B cell (primary cell): Measurements from ENCODE around the gene TMEM115. TPM values are rescaled to one million over a fixed set of nuclear protein-coding genes. Genes with fewer than 3 reads are reported as not detected.
A peak's percentile ranks its signal among the peaks of the same experiment; 100 is the strongest.

Experiments used
- ATAC-seq: fragments of 200-7000 bp; cut with Tn5 transposase; one replicate; pipeline ENCODE4 v1.10.0; 2021; ENCODE audit warnings: low read depth, mild to moderate bottlenecking, moderate number of reproducible peaks, moderate library complexity
- CTCF ChIA-PET: fragments of 350-600 bp; sonication (Branson Sonifier 250); formaldehyde crosslinking; loops from one replicate; lab custom pipeline; 2021; ENCODE audit warnings: antibody characterized with exemption, inconsistent platforms; lab: Charles Lee
- POLR2A ChIA-PET: fragments of 350-600 bp; sonication (Branson Sonifier 250); formaldehyde crosslinking; loops from one replicate; lab custom pipeline; 2021; ENCODE audit warnings: antibody characterized with exemption; lab: Charles Lee
- DNase-seq: peaks from one replicate; pipeline ENCODE4 v3.0.0; 2013
- H2AFZ ChIP-seq: 2 replicates; pipeline ENCODE4 v1.6.1; 2012; ENCODE audit warnings: mild to moderate bottlenecking, low read depth, low read length; ENCODE audit not compliant: insufficient read depth, poor library complexity, severe bottlenecking
- H3K27ac ChIP-seq, 2 donors: 1 replicate in 1 of 2; 2 replicates in 1 of 2; pipeline ENCODE4 v1.5.1; 2012 to 2013; ENCODE audit warnings: low read length in 2 of 2, mild to moderate bottlenecking in 2 of 2, moderate library complexity in 1 of 2
- H3K27me3 ChIP-seq, 4 experiments: fragments of 200-600 bp in 1 of 4; sonication (generic) in 1 of 4; replicated peaks in 1 of 4; 1 replicate in 2 of 4; 2 replicates in 2 of 4; pipeline versions ENCODE4 v1.6.1 to v1.7.0; 2013 to 2016; ENCODE audit warnings: low read length in 3 of 4, mild to moderate bottlenecking in 2 of 4, mixed read lengths in 1 of 4, moderate library complexity in 1 of 4; ENCODE audit not compliant: insufficient read depth in 4 of 4, control insufficient read depth in 3 of 4; ENCODE audit errors: control extremely low read depth in 1 of 4
- H3K36me3 ChIP-seq, 2 experiments: replicated peaks in 1 of 2; 1 replicate in 1 of 2; 2 replicates in 1 of 2; pipeline versions ENCODE4 v1.6.1 to v1.7.1; 2013; ENCODE audit warnings: low read length in 1 of 2; ENCODE audit not compliant: insufficient read depth in 2 of 2, control insufficient read depth in 1 of 2; ENCODE audit errors: control extremely low read depth in 1 of 2, extremely low read depth in 1 of 2
- H3K4me1 ChIP-seq, 2 donors: fragments of 200-600 bp in 1 of 2; sonication (generic) in 1 of 2; 1 replicate in 1 of 2; 2 replicates in 1 of 2; pipeline versions ENCODE4 v1.5.1 to v1.6.1; 2013 to 2017; ENCODE audit warnings: low read length in 2 of 2; ENCODE audit not compliant: control insufficient read depth in 2 of 2, insufficient read depth in 2 of 2
- H3K4me2 ChIP-seq: replicated peaks from 2 replicates; pipeline ENCODE3; 2012; ENCODE audit warnings: mild to moderate bottlenecking, low read depth, low read length; ENCODE audit not compliant: poor library complexity, severe bottlenecking
- H3K4me3 ChIP-seq, 5 experiments: fragments of 200-600 bp in 1 of 5; sonication (generic) in 1 of 5; 1 replicate in 3 of 5; 2 replicates in 2 of 5; pipeline versions ENCODE4 v1.5.1 to v1.7.0; 2011 to 2016; ENCODE audit warnings: low read length in 4 of 5, mild to moderate bottlenecking in 4 of 5, low read depth in 2 of 5, control low read depth in 1 of 5, moderate library complexity in 1 of 5; ENCODE audit not compliant: insufficient read depth in 1 of 5; ENCODE audit errors: control extremely low read depth in 1 of 5, extremely low read depth in 1 of 5
- H3K79me2 ChIP-seq: fragments of 200-600 bp; sonication (generic); one replicate; pipeline ENCODE4 v1.6.0; 2016; ENCODE audit warnings: low read length; ENCODE audit not compliant: control insufficient read depth, insufficient read depth
- H3K9ac ChIP-seq: fragments of 200-600 bp; sonication (generic); 2 replicates; pipeline ENCODE4 v1.6.1; 2017; ENCODE audit warnings: mild to moderate bottlenecking, low read length, moderate library complexity
- H3K9me3 ChIP-seq, 3 donors: one replicate each; pipeline versions ENCODE4 v1.6.1 to v1.7.1; 2013; ENCODE audit warnings: low read length in 2 of 3; ENCODE audit not compliant: control insufficient read depth in 2 of 3, insufficient read depth in 1 of 3; ENCODE audit errors: control extremely low read depth in 1 of 3
- H4K20me1 ChIP-seq: 2 replicates; pipeline ENCODE4 v1.6.0; 2012; ENCODE audit warnings: mild to moderate bottlenecking, low read length; ENCODE audit not compliant: insufficient read depth, control insufficient read depth, poor library complexity, severe bottlenecking
- H3K27ac Mint-ChIP-seq: one replicate; pipeline ENCODE4 v1.8.0; 2021; ENCODE audit warnings: mixed read lengths
- H3K27me3 Mint-ChIP-seq: one replicate; pipeline ENCODE4 v1.8.0; 2021; ENCODE audit warnings: mixed read lengths
- H3K4me1 Mint-ChIP-seq: one replicate; pipeline ENCODE4 v1.8.0; 2021; ENCODE audit warnings: mixed read lengths
- H3K4me3 Mint-ChIP-seq: one replicate; pipeline ENCODE4 v1.8.0; 2021; ENCODE audit warnings: mixed read lengths
- H3K9me3 Mint-ChIP-seq: one replicate; pipeline ENCODE4 v1.8.0; 2022; ENCODE audit warnings: mixed read lengths; ENCODE audit not compliant: insufficient read depth
- EZH2 ChIP-seq: IDR thresholded peaks from 2 replicates; pipeline ENCODE4 v1.6.1; 2012; ENCODE audit warnings: borderline replicate concordance, low read depth, mild to moderate bottlenecking, moderate library complexity, low read length; ENCODE audit not compliant: insufficient read depth, poor library complexity, severe bottlenecking
- WGBS: methylation state at CpG from one replicate; pipeline ENCODE4 v1.1.5; 2013; ENCODE audit warnings: missing lambda C conversion rate; ENCODE audit not compliant: insufficient coverage; 5-methylcytosine and 5-hydroxymethylcytosine counted together
- intact Hi-C: fragments of 100-400 bp; cut with micrococcal nuclease; formaldehyde crosslinking; loops from one replicate; pipeline ENCODE4 v1.10.0; 2022
- polyA plus RNA-seq: library from polyadenylated mRNA; depleted of rRNA; stranded (reverse); fragments of >200 nt; gene quantifications from 2 replicates; pipeline ENCODE4 v1.2.3, GENCODE V29; 2012
- total RNA-seq, 2 donors: library from RNA; stranded (reverse); fragments of 120-200 nt in 1 of 2; gene quantifications; 1 replicate in 1 of 2; 2 replicates in 1 of 2; pipeline versions ENCODE4 v1.2.3 to v1.2.4, GENCODE V29; 2013 to 2022
- TF ChIP-seq, protein P1 (sequence below): fragments of 200-600 bp; IDR thresholded peaks from one replicate; pipeline ENCODE4 v1.8.0; 2022; ENCODE audit warnings: antibody characterized with exemption, mild to moderate bottlenecking

Gene TMEM115
- total and polyA plus RNA-seq, 2 donors (not counting 1 experiment from before 2014, with no cell fraction given), result 19.8 to 27.2 TPM

DNA sequence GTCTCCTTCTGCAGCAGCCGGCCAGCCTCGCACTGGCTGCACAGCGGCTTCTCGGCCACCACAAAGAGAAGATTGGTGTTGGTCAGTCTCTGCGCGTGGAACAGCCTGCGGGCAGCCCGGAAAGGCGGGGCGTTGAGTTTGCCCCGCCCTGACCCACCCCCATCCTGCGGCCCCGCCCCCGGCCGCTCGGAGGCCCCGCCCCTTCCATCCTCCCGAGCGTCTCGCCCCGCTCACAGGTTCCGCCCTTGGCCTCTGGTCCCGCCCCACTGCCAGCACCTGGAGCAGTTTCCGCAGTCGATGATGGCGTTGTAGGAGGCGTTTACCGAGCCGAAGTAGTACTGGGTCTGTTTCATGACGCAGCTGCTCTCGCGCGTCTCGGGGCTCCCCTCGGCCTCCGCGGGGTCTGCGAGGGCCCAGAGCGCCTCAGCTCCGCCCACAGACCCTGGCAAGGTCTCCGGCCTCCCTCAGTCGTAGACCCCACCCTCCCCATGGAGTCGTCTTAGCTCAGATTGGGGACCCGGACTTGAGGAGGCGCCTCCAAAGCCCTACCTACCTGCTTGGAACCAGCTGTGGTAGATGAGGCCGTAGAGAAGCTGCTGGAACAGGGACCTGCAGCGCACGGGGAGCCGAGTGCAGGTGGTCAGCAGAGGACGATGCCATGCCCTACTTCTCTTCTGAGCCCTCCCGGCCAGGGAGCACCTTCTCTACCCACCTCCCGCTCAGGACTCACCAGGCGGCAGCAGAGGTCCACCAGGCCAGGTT is 5.9 kb upstream of the TMEM115 start:
- 2% methylated on average over 49 of the region's 53 CpGs for WGBS
- Histone ChIP-seq H4K20me1 (no peaks in the 10 kb centered on the region), H3K4me3 (peak overlapping the region; percentile 24 to 84 (median 81)), H3K27me3 (peaks cover 0 to 3% (median 0%) of the 10 kb centered on the region in 4 experiments), H3K36me3 (no peaks in the 10 kb centered on the region), H3K79me2 (no peaks in the 10 kb centered on the region), H2AFZ (peak overlapping the region; percentile 91), H3K27ac (peak overlapping the region; percentile 78 to 86), H3K9ac (peak overlapping the region; percentile 81), H3K4me2 (peak overlapping the region; percentile 96), H3K4me1 (peaks cover 13 to 22% of the 10 kb centered on the region in 2 donors), H3K9me3 (no peaks in the 10 kb centered on the region)
- H3K27me3 Mint-ChIP-seq, result peaks cover 4% of the 10 kb centered on the region
- TF ChIP-seq, protein P1, sequence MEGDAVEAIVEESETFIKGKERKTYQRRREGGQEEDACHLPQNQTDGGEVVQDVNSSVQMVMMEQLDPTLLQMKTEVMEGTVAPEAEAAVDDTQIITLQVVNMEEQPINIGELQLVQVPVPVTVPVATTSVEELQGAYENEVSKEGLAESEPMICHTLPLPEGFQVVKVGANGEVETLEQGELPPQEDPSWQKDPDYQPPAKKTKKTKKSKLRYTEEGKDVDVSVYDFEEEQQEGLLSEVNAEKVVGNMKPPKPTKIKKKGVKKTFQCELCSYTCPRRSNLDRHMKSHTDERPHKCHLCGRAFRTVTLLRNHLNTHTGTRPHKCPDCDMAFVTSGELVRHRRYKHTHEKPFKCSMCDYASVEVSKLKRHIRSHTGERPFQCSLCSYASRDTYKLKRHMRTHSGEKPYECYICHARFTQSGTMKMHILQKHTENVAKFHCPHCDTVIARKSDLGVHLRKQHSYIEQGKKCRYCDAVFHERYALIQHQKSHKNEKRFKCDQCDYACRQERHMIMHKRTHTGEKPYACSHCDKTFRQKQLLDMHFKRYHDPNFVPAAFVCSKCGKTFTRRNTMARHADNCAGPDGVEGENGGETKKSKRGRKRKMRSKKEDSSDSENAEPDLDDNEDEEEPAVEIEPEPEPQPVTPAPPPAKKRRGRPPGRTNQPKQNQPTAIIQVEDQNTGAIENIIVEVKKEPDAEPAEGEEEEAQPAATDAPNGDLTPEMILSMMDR, result no peak
- TF ChIP-seq EZH2, result no peak
- ChIA-PET POLR2A (interaction anchor here (0.5 to 2.8 kb wide), 12 partner anchors 14 to 1344 kb away, joined by 3 to 13 read pairs (median 6); partner anchors contain the start of genes CYB561D2, HEMK1, NPRL2 and RASSF1), CTCF (interaction anchor here (0.7 to 3.3 kb wide), 5 partner anchors 12 to 177 kb away, joined by 3 to 27 read pairs (median 5); partner anchors contain the start of genes CYB561D2 and NPRL2)
- peaks cover 21% of the 10 kb centered on the region for H3K4me1 Mint-ChIP-seq
- ATAC-seq, result peak; percentile 97
- H3K27ac Mint-ChIP-seq, result peak overlapping the region; percentile 94
- H3K9me3 Mint-ChIP-seq, result no peaks in the 10 kb centered on the region
- DNase-seq, result peak; percentile 95
- intact Hi-C loops, result loop anchor here (1.0 to 2.0 kb wide), 4 partner anchors 14 to 252 kb away; partner anchors contain the start of genes CYB561D2, HEMK1, MAPKAPK3 and NPRL2
- peak overlapping the region; percentile 91 for H3K4me3 Mint-ChIP-seq
